Stimulated activated naive CD4-positive, alpha-beta T cell (primary cell): ENCODE measurements around the gene KRTAP10-10.
"Not testable (repeated sequence)": the region's sequence is repeated elsewhere in the genome, so short reads cannot be mapped to it uniquely, and the experiment has no call there.

Experiments used
- DNase-seq, 6 experiments: peaks; one replicate each; lab custom pipeline; 2025; lab: John Stamatoyannopoulos, UW

The KRTAP10-10 gene

DNA sequence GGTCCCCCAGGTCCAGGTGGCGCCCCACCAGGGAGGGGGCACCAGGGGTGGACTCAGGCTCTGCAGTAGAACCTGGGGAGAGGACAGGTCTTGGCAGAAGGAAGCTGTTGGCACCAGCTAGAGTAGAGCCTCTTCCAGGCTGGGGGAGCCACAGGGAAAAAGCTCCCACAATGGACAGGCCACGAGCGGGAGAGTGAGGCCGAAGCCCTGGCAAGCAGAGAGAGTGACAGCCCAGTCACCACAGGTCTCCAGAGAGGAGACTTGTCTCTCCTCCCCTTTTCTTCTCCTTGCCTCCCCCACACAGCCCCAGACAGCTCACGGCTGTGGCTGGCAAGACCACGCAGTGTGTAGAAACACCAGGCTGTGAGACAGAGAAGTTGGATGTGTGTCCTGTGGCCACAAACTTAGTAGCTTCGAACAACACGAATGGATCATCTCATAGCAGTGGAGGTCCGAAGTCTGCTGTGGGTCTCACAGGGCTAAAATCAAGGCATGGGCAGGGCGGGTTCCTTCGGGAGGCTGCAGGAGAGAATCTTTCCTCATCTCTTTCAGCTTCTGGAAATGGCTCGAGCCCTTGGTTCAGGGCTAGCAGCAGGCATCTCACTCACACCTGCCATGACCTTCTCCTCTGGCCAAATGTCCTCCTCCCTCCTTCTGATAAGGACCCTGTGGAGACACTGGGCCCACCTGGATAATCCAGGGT is 14.0 kb downstream of the KRTAP10-10 start:
- DNase-seq, result no peak

DNA sequence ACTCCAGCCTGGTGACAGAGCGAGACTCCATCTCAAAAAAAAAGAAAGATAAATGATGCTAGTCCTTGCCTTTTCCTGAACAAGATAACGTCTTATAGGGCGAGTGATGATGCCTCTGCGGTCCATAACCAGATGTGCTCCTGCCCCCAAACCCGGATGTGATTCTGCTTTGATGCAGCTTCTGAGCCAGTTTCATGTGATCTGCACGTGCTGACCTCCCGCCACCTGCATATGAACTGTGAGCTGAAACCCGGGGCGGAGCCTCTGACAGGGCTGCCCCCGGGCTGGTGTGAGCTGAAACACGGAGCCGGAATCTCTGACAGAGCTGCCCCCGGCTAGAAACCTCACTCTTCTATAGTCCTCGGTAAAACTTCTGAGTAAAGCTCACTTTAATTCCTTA is 16.0 kb downstream of the KRTAP10-10 start:
- DNase-seq, result no peak

DNA sequence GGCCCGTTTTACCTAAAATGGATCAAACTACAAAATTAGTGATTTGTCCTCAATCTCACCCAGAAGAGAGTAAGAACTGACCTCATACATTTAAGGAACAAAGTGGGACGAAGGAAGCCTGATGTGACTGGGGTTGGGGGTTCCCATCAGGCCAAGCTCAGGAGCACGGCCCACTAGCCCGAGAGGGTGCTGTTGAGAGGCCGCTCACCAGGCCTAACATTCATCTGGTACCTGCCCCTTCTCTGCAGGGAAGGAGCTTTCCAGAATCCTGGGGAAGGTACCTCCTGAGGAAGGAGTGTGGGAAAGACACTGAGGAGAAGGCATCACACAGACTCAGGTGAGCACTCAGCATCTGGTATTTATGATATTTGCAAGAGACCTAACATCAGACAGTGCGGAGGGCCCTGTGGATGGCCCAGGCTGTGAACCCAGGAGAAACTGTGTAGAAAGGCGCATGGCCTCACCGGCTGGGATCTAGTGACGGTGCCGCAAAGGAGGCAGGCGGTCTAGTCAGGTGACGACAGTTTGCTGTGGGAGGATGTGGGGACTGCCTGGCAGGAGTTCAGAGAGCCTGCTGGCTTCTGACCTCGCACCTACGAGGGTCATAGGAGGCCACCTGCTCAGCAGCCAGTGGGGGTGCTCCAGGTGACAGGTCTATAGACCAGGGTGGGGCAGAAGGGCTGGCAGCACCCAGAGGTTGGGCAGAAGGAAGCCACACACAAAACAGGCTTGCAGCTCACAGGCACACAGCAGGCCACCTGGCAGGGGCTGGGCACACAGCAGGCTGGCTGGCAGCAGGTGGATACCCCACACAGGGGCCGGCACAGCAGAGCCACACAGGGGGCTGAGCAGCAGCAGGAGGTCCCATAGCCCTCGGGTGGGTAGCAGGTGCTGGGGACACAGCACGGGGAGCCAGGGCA is 16.8 kb downstream of the KRTAP10-10 start:
- peak; percentile 41 to 80 (median 65) for DNase-seq

DNA sequence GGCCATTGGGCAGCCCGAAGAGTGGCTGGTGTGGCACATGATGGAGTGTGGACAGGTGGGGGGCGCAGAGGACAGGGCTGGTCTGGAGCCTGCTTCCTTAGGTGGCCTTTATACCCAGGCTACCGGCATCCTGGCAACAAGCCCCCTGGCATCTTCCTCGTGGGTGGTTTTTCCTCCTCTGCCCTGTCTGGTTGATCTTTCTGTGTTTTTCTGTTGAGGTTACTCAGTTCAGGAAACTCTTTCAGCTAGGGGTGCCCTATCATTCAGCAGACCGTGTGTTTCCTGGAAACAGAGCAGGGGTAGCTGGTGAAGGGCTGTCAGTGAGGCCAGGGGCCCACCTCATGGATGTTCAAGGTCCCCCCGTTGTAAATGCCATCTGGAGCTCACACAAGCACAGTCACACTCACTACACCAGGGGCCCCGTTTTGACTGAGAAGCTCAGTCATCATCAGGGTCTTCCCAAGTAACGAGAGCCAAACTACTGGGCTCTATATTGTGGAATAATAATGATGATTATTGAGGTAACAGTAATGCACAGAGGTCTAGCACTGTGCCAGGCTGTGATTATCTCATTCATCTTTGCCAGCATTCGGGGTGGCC is 17.5 kb downstream of the KRTAP10-10 start, which contains the start of gene KRTAP12-4:
Gene KRTAP12-4, minus strand, starts transcription at position 84 of the 600 bp plus-strand sequence. Its CDS starts 45 bp downstream, at position 39.
- DNase-seq, result peak in 3 of 6 experiments; percentile 23 to 41 (median 35)

DNA sequence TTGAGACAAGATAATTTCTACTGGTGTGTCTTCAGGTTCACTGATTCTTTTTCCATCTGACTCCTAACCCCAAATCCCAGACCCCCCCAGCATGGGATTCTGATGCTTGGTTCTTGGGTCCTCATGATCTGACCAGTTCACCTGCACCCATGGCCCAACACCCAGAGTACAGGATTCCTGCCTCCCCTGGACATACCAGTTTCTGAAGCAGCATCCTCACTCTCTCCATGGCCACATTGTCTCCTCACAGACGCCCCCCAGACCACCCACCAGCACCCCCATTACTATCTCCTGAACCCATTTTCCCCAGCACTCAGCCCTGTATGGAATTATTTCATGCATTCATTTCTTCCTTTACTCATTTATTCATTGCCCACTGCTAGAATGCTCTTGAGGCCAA is 19.7 kb downstream of the KRTAP10-10 start:
- no peak for DNase-seq

DNA sequence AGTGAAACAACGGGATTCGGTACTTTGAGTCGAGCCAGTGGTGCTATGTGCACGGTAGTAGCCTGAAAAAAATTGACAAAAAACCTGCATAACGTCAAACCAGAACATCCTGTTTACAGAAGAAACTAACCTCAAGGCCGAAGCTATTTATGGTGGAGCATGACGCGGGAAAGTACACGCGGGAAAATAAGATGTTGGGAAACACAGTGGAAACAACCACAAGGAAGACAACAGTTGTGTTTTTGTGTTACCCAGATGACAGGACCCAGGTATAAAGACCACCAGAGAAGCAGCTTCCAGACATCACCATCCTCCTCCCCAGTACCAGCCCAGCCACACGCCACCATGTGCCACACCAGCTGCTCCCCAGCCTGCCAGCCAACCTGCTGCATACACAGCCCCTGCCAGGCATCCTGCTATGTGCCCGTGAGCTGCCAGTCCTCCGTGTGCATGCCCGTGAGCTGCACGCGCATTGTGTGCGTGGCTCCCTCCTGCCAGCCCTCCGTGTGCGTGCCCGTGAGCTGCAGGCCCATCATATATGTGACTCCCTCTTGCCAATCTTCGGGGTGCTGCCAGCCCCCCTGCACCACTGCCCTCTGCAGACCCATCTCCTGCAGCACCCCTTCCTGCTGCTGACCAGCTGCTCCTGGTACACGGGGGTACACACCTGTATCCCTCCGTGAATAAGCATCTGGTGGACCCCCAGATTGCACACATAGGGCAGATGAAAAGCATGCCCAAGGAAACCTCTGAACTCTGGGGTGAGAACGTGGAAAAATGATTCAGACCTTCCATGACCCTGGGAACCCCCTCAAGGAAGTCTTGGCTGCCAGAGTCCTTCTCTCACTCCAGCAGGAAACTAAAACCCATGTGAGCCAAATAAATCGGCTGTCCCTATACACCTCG is 20.7 kb downstream of the KRTAP10-10 start, which contains the start of gene KRTAP12-3:
Gene KRTAP12-3, plus strand, starts transcription at position 298 of the 906 bp plus-strand sequence. Its CDS starts 48 bp downstream, at position 346.
- DNase-seq, result peak; percentile 44 to 90 (median 71)

DNA sequence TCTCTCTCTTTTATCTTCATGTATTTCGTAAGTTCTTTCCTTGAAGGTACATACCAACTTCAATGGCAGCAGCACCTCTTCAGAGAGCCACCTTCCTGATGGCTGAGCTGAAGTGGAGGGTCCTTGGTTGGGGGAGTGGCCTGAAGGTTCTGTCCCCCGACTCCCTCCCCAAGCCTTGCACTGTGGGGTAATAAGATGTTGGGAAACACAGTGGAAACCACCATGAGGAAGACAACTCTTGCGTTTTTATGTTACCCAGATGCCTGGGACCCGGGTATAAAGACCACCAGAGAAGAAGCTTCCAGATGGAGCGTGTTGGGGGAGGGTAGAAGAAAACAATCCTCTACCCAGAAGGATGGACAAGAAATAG is 21.4 kb downstream of the KRTAP10-10 start:
- no peak for DNase-seq

DNA sequence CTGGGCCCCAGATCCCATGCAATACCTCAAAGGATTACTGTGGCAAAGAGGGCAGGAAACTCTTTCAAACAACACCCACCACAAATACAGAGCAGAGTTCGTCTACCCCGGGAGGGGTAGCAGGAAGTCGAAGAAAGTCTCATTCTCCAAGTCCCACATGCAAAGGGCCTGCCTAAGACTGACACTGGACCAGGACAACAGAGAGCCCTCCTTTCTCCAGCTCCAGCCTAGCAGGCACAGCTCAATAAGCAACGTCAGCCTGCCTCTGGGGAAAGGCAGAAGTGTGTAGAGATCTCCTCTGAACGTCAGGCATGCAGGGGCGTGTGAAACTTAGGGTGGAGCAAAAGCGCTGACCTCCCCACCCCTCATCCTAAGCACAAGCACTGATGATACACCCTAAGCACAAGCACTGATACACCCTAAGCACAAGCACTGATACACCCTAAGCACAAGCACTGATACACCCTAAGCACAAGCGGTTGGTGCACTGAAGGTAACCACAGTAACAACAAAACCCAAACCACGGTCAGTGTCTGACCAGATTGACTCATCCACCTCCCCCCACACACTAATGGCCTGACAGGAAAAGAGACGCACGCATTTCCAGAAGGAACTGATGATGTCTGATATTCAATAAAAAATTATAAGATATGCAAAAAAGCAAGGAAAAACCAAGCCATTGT is 21.9 kb downstream of the KRTAP10-10 start:
- DNase-seq, result peak in 3 of 6 experiments; percentile 40 to 59 (median 47)

DNA sequence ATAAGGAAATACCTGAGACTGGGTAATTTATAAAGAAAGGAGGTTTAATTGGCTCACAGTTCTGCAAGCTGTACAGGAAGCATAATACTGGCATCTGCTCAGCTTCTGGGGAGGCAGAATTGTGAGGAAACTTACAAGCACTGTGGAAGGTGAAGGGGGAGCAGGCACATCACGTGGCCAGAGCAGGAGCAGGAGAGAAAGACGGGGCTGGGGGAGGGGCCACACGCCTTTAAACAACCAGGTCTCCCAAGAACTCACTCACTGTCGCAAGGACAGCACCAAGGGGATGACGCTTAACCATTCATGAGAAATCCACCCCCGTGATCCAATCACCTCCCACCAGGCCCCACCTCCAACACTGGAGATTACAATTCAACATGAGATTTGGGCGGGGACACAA is 24.4 kb downstream of the KRTAP10-10 start:
- not testable (repeated sequence) for DNase-seq

DNA sequence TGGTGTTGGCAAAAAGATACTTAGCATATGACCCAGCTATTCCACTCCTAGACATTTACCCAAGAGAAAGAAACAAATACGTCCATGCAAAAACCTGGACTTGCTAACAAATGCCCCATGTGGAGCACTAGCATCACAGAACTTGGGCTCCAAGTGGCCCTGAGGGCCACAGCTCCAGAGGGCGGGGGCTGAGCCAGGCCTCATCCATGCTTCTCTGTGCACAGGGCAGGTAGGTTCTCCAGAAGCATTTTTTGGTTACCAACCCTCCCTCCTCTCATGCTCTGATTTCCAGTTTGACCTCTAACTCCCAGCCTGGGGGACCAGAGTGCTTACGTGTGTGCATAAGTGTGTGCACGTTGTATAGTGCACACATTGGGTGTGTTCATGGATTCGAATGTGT is 27.5 kb downstream of the KRTAP10-10 start:
- no peak for DNase-seq

DNA sequence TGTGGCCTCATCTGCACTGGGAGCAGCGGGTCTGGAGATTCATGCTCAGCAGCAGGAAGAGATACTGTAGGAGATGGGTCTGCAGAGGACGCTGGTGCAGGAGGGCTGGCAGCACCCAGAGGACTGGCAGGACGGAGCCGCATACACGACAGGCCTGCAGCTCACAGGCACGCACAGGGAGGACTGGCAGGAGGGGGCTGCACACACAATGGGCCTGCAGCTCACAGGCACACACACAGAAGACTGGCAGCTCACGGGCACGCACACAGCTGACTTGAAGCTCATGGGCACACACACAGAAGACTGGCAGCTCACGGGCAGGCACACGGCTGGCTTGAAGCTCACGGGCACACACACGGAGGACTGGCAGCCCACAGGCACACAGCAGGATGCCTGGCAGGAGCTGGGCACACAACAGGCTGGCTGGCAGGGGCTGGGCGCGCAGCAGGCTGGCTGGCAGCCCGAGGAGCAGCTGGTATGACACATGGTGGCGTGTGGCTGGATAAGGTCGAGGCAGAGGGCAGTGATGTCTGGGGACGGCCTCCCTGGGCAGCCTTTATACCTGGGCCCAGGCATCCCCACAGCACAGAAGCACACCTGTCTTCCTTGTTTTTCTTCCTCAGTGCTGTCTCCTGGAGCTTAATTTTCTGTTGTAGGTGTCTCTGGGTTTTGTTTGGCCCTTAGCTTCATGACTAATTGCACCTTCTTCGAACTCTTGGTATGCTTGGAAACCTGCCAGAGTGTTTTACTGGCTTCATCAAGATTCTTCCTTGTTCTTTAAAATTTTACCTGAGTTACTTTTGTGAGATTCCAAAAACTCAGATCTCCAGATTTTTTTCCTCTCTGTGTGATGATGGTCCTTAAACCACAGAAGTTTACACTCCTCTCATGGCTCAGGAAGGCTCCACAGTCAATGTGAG is 29.5 kb downstream of the KRTAP10-10 start, which contains the start of gene KRTAP12-2:
Gene KRTAP12-2, minus strand, starts transcription at position 527 of the 920 bp plus-strand sequence. Its CDS starts 41 bp downstream, at position 486.
- DNase-seq, result no peak

DNA sequence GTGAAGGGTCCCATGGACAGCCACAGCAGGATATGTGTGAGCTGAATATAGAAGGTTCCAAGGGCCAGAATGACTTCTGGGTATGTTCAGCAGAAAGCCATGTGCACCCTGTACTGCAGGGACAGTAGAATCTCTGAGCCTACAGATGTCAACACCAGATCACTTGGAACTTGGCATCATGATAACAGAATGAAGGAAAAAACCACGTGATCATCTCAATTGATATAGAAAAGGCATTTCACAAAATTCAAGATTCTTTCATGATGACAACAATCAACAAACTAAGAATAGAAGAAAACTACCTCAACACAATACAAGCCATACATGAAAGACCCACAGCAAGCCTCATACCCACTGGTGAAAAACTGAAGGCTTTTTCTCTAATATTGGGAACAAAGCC is 30.5 kb downstream of the KRTAP10-10 start:
- no peak for DNase-seq

DNA sequence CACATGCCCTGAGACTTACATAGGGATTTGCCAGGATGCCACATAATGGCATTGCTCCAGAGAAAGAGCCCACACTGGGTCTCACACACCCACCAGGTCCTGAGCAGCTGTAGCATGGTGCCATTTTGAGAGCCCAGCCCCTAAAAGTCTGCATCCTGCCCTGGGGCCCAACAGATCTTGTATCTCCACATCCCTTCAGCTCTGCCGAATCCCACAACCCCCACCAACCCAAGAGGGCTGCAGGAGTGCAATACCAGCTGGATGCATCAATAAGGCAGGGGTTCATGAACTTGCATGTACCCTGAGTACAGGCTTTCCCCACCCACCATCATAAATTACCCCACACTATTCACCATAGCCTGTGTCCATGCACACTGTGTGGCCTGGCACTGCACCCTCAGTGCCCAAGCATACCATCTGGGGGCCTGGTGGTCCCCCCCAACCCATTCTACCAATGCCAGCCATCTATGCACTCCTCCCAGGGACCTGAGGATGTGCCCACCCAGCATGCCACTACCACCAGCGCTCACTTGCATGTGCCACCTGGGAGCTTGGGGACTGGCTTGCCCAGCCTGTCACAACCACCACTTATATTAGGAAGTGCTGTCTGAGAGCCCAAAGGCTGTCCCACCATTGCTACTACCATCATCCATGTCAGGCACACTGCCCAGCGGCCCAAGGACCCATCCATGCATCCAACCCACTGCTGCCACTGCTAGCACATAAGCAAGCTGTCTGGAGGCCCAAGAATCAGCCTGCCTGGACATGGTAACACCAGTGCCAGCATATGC is 33.7 kb downstream of the KRTAP10-10 start:
- no peak for DNase-seq

DNA sequence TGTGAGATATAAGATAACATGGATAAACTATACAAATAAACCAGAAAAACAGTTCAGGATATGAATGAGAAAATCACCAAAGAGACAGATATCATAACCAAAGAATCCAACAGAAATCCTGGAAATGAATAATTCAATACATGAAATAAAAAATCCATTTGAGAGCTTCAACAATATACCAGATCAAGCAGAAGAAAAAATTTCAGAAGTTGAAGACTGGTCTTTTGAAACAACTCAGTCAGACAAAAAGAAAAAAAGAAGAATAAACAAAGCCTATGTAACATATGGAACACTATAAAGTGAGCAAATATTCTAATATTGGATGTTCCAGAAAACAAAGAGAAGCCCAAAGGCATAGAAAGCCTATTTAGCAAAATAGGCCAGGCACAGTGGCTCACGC is 34.8 kb downstream of the KRTAP10-10 start:
- no peak for DNase-seq

DNA sequence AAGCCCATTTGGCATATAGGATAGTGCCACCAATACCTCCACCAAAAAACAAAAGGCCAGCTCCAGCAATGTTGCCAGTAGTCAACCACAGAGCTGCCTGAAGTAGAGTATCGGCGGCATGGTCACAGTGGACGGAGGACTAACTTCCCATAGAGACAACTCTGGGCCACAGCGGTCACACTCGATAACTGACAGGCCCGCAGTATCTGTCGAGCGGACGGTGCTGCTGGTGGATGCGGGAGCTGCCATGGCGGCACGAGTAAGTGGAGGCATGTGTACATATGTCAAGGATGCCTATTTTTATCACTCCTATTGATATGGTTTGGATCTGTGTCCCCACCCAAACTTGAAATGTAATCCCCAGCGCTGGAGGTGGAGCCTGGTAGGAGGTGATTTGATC is 40.7 kb downstream of the KRTAP10-10 start:
- DNase-seq, result no peak

DNA sequence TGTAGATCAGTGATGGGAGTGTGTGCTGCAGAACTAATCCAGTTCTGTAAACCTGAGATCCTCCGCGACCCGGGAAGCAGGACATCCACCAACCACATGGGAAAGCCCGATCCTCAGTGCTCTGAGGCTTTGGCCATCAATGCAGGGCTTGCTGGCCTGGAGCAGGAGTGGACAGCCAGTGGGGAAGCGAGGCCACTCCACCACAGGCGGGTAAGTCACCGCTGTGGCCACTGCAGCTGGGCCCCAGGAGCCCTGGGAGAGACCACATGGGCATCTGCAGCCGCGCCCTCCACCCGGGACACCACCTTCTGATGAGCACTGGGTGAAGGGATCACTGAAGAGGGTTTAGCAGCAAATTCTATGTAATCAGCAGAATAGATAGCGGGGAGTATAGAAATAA is 44.0 kb downstream of the KRTAP10-10 start:
- no peak for DNase-seq

DNA sequence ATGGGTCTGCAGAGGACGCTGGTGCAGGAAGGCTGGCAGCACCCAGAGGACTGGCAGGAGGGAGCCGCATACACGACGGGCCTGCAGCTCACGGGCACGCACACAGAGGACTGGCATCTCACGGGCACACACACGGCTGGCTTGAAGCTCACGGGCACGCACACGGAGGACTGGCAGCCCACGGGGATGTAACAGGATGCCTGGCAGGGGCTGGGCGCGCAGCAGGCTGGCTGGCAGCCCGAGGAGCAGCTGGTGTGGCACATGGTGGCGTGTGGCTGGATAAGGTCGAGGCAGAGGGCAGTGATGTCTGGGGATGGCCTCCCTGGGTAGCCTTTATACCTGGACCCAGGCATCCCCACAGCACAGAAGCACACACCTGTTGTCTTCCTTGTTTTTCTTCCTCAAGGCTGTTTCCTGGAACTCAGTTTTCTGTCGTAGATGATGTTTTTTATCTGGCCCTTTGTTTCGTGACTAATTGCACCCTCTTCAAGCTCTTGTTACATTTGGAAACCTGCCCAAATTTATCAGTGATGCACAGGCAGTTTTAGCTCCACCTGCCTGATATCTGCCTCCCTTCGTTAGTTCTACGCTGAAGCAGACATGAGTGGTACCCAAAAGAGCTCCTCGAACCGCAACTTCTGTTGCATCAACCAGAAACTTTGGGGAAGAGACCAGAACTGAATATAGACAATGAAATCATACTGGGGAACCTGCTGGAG is 44.9 kb downstream of the KRTAP10-10 start, which contains the start of gene KRTAP12-1:
Gene KRTAP12-1, minus strand, starts transcription at position 303 of the 719 bp plus-strand sequence. Its CDS starts 40 bp downstream, at position 263.
- DNase-seq, result no peak
